HG03097 (cell line): ENCODE measurements around the gene SSU72.
"Not testable (repeated sequence)": the region's sequence is repeated elsewhere in the genome, so short reads cannot be mapped to it uniquely, and the experiment has no call there.

ENCODE experiments used
- ATAC-seq: cut with Tn5 transposase; IDR thresholded peaks from one replicate; pipeline ENCODE4 v1.9.1; 2021; ENCODE audit not compliant: unreplicated experiment, low FRiP score

Gene SSU72

DNA sequence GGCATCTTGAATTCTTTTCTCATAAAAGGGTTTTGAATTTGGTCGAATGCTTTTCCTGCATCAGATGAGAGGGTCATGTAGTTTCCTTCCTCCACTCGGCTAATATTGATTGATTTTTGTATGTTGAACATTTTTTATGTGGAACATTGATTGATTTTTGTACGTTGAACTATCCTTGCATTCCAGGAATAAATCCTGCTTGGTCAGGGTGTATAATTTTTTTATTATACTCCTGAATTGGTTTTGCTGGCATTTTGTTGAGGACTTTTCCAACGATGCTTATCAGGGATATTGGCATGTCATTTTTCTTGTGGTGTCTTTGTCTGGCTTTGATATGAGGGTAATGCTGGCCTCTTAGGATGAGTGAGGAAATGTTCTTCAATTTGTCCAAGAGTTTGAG is 42.7 kb downstream of the SSU72 start:
- ATAC-seq, result no peak

DNA sequence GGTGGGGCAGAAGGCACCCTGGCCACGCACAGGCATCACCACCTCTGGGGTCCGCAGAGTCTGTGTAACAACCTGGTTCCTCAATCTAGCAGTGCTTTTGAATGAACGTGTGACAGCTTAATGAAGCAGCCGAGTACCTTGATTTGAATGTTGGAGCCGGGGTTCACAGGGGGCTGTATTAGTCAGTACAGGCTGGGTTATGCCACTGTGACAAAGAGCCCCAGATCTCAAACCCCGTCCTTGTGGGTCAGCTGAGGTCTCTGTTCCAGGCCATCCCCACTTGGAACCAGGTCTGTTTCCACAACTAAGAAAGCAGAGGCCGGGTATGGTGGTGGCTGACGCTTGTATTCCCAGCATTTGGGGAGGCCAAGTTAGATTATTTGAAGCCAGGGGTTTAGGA is 44.7 kb downstream of the SSU72 start:
- no peak for ATAC-seq

DNA sequence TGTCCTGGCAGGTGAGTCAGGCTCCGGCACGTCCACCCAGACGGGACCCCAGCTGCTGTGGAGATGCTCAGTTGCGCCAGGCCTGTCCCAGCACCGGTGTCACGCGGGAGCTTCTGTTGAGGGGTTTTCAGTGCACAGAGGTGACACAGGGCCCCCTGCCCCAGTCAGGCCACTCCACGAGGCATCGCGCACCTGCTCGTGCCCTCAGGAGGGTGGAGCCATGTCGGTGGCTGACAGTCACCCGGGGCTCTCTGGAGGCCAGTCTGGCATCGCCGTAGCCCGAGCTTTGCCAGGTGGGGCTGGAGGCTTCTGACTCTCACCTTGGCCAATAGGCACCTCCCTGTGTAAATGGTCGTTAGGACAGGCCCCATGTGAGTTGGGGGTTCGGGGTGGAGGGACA is 45.3 kb downstream of the SSU72 start:
- ATAC-seq, result no peak

DNA sequence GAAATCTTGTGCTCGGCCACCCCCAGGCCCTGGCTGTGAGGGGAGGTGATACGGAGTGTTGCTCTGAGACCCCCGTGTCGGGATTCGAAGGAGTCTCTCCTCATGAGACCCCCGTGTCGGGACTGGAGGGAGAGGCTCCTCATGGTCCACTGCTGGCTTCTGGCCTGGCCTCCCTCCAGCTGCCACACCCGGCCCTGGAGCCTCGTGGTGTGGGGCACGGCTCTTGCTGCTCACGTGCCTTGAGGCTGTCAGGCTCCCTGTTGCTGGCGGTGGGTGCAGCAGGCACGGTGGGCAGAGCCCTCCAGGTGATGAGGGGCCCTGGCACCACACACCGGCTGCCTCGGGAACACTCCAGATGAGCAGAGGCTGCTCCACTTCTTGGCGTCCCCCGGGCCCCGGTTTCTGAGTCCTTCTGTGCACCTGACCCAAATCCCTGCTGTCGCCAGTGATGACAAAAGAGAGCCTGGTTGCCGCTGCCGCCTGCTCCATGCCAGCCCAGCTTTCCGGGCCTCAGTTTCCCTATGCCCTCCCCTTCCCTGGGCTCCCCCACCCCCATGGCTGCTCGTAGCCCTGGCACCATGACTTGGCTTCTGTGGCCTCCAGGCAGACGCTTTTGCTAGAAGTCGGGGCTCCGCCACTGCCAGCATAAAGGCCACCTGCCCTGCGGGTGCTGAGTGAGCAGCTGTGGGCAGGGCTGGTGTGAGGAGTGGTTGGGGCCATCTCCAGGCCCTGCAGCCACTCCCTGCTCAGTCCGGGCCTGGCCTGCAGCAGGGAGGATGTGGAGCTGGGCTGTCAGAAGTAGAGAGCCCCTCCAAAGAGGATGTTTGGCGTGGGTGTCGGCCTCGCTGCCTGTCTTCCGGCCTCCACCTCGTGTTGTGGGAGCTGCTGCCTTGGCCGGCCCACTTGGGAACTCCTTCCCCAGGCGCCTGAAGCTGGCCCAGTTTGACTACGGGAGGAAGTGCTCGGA is 46.1 kb downstream of the SSU72 start:
- no peak for ATAC-seq

DNA sequence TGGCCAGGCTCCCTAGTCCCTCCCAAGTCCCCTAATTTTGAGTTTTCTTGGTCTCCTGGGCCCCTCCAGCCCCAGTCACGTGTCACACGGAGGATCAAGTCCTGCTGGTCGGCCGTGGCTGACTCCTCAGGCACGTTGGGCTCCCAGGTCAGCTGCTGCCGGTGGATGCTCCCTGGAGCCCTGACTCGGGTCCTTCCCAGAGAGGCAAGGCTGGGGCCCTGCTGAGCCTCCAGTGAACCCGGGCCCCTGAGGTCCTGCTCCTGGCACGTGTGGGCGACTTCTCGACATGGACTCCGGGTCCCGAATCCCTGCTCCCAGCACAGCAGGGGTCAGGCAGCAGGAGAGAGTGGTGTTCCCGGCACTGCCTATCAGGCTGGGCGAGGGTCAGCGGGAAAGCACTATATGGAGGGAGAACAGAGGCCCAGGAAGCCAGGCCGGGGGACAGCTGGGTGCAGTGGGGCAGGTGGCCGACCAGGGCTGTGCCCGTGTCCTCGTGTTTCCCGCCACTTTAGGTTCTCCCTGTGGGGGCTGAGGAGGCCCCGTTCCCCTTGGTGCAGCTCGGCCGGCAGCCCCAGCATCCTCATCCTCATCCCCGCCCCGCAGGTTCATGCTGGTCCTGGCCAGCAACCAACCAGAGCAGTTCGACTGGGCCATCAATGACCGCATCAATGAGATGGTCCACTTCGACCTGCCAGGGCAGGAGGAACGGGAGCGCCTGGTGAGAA is 47.4 kb downstream of the SSU72 start:
- ATAC-seq, result no peak

DNA sequence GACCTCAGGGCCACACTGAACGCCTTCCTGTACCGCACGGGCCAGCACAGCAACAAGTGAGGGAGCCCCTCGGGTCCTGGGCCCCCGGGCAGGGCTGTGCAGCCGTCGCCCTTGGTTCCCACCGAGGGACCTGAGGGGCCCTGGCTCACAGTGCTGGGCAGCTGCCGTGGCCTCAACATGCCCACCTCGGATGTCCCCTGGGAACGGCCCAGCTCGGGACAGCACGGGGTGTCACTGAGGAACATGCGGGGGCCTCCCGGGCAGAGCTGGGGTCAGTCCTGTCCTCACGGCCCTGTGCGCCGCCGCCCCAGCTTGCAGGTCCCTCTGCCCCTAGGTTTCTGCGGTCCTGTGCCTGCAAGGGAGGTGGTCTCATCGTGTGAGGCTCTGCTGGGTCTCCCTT is 48.2 kb downstream of the SSU72 start:
- not testable (repeated sequence) for ATAC-seq

DNA sequence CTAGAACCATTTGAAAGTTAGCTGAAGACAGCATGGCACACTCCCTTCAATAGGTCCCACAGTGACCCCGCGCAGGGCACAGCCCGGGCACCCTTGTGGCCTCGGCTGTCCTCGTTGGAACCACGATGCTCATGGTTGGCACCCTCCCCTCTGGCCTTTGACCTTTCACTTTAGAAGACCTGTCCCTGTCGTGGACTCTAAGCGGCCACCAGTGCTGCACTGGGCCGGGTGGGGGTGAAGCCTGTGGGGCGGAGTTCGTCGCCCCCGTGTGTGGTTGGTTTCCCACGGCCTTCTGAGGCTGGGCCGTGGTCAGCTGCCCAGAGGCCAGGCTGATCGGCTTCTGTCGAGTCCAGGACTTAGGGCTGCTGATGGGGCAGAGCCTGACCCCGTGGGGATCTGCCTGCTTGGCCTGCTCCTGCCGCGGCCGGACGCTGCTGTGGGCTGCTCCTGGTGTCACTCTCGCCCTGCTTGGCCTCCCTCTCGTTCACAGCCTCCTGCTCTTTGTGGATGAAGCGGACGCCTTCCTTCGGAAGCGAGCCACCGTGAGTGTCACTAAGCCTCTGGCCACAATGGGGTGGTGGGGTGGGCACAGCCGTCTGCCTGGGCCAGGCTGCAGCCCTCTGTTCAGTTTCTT is 49.8 kb downstream of the SSU72 start:
- ATAC-seq, result not testable (repeated sequence)

DNA sequence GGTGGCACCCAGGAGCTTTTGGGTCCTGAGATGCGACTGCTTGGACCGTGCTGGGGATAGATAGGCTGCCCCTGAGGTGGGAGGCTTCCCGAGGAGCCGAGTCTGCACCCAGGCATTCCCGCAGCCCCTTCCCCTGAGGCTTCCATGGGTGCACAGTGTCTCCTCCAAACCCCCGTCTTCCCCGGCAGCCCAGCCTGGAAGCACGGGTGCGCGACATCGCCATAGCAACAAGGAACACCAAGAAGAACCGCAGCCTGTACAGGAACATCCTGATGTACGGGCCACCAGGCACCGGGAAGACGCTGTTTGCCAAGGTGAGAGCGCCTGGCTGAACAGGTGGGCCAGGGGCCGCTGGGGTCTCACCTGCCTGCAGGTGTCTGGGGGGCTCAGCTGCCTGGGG is 51.0 kb downstream of the SSU72 start:
- not testable (repeated sequence) for ATAC-seq

DNA sequence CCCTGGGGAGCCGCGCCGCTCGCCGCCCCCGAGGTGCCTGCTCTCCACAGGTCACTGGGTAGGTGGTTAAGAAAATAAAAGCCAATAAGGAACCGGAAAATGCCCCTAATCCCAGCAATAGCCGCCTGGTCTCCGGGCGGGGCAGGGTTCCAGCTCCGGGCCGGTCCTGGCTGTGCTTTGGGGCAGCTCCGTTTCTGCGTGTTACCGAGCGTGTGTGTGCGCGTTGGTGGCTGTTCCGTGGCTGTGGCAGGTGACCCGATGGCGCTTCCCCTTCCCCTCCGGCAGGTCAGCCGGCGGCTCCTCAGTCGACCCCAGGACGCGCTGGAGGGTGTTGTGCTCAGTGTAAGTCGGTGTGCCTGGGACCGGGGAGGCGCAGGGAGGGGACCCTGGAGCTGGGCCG is 51.4 kb downstream of the SSU72 start:
- ATAC-seq, result not testable (repeated sequence)

DNA sequence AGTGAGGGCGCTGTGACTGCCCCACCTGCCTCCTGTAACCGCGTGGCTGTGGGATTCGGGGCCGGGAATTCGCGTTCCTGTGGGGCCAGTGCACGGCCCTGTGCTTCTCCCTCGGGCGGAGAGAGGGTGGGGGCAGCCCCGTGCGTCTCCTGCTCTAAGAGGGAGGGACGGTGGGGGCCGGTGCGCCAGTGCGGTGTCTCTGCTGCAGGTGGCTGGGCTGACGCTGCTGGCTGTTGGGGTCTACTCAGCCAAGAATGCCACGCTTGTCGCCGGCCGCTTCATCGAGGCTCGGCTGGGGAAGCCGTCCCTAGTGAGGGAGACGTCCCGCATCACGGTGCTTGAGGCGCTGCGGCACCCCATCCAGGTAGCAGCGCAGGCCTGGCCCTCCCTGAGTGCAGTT is 52.1 kb downstream of the SSU72 start:
- ATAC-seq, result not testable (repeated sequence)

DNA sequence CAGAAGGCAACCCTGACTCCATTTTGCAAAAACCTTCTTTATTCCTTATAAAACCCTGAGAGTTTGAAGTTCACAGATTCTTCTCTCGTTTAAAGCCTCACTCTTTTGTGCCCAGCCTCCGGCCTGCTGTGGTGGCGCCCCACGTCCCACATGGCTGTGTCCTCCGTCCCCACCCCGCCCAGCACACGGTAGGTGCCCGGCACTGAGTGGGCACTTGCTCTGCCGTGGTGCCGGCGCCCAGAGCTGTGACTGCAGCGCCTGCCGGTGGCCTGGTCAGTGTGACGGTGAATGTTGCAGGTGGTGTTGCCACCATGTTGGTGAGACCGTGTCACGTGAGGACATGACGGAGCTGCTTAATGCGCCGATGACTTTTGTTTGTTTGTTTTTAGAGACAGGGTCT is 53.3 kb downstream of the SSU72 start:
- no peak for ATAC-seq

DNA sequence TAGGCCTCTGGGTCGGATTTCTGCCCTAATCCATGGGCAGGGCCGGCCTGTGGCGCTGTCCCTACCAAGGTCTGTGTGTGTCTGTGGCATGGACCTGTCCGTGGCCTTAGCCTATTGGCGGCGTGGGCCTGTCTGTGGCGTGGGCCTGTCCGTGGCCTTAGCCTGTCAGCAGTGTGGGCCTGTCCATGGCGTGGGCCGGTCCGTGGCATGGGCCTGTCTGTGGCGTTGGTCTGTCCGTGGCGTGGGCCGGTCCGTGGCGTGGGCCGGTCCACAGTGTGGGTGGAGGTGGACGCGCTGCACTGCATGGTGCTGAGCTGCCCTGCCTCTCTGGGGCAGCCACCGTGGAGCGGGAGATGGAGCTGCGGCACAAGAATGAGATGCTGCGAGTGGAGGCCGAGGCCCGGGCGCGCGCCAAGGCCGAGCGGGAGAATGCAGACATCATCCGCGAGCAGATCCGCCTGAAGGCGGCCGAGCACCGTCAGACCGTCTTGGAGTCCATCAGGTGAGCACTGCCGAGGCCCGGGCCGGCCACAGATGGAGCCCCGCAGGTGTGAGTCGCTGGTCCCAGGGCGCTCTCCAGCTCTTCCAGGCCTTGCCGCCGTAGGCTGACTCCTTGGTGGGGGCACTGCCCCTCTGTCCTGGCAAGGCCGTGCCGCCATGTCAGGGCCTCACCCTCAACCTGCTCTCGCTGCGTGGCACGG is 54.7 kb downstream of the SSU72 start:
- ATAC-seq, result not testable (repeated sequence)

DNA sequence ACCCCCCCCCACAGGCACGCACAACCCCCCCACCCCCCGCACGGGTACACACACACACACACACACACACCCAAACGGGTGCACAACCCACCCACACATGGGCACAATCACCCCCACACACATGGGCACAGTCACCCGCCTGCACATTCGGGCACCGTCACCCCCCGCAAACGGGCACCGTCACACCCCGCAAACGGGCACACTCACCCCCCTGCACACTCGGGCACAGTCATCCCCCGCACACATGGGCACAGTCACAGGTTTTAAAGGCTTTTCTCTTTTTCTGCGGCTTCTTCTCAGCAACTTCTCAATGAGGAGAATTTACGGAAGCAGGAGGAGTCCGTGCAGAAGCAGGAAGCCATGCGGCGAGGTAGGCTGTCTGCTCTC is 56.0 kb downstream of the SSU72 start:
- not testable (repeated sequence) for ATAC-seq

DNA sequence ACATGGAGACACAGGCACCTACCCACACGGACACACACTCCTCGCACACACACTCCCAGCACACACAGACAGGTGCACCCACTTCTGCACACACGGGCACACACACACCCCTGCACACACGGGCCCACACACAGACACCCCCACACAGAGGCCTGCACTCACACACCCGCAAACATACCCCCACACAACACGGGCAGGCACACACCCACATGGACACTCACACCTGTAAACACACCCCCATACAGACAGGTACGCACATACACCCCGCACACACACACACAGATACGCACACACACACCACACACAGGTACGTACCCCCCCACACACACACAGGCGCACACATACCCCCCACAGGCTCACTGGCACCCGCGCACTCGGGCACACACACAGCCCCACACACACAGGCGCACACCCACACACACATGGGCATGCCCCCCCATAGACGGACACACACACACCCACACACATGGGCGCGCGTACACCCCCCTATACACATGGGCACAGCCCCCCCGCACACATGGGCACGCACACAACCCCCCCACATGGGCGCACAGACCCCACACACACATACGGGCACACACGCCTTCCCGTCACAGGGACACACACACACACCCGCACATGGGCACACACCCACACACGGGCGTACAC is 56.6 kb downstream of the SSU72 start:
- no peak for ATAC-seq

DNA sequence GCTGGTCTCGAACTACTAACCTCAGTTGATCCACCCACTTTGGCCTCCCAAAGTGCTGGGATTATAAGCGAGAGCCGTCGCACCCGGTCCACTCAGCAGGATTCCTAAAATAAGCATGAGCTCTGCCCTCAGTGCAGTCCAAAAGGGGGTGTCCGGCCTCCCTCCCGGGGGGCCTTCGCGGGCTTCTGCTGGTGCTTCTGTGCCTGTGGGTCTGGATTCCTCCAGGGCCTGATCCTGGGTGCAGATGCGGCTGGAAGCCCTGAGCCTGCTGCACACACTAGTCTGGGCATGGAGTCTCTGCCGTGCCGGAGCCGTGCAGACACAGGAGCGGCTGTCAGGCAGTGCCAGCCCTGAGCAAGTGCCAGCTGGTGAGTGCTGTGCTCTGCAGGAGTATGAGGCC is 57.7 kb downstream of the SSU72 start:
- not testable (repeated sequence) for ATAC-seq

DNA sequence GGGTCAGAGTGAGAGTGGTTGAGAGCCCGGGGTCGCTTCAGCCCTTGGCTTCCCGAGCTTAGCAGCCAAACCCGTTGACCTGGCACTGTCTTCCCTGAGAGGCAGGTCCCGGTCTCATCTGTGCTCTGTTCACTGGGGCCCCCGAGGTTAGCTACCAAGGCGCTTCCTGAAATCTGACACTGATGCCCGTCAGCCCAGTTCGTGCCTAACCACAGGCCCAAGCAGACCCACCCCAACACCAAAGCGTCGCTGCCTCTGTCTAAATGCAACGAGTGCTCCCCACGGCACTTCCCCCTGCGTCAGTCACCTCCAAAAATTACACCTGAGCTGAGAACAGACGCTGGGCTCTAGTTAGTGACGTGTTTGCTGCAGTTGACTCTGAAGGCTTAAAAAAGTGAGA is 60.3 kb downstream of the SSU72 start:
- ATAC-seq, result not testable (repeated sequence)

DNA sequence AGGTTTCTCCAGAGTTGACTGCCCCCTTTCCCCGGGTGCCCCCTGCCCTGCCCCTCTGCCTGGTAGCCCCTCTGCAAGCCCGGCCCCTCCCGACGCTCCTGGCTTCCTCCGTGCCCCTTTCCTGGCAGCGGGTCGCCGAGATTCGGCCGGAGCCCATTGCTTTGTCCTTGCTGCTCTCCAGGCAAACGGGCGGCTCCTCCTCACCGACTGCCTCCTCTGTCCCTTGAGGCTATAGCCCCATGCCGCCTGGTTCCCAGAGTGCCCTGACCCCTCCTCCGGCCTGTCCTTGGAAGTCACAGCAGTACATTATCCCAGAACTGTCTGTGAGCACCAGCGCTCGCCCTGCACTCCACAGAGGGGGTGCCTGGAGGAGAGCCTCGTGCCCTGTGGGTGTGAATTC is 61.0 kb downstream of the SSU72 start:
- ATAC-seq, result not testable (repeated sequence)

DNA sequence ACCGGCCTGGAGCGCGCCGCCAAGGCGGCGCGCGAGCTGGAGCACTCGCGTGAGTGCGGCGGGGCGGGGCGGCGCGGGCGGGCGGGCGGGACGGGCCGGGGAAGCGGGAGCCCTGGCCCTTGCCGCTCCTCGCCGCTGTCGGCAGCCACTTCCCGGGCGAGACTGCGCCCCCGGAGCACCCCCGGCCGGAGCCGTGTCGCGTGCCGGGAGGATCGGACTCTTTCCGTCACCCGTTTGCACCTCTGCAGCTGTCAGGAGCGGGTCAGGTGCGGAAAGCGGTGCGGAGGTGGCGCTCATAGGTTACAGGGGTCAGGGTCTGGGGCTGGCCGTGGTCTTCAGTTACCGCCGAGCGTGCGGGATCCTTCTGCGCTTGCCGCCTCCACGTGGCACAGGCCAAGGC is 62.2 kb downstream of the SSU72 start:
- ATAC-seq, result not testable (repeated sequence)

DNA sequence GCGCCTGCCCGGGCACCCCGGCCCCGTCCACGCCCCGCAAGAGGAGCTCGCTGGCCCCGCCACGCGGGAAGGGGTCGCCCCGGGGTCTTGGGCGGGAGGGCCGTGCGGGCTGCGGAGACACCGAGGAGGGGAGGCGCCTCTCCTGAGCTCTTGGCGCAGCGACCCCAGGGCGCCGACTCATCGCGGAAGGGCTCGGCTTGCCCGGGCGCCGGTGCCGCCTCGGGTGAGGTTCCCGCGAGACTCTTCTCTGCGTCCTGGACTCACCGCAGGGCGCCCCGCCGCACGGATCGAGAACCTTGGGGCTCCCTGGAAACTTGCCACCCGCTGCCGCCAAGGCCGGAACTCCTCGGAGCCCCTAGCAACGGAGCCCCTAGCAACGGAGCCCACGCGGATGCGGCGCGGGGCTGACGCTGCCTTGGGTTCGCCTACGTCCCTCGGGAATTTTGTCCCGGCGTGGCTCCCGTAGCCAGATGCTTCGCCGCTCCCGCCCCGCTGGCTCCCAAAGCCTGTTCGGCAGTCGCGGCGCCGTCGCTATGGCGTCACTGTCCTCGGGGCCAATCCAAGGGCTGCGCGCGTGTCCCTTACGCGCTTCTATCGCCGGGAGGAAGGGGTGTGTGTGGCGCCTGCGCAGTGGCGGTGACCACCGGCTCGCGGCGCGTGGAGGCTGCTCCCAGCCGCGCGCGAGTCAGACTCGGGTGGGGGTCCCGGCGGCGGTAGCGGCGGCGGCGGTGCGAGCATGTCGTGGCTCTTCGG is 63.0 kb downstream of the SSU72 start, which contains the start of gene ATAD3A:
TSS of gene ATAD3A (plus strand) at position 630 of the 753 bp plus-strand sequence. CDS start at position 737, 107 bp downstream.
- peak; percentile 89 for ATAC-seq
